ENCODE data around the gene SMOC2.
"Not testable (repeated sequence)": the region's sequence is repeated elsewhere in the genome, so short reads cannot be mapped to it uniquely, and the experiment has no call there.

SMOC2 gene

GRCh38 chr6:168686831-168687730, 246.1 kb downstream of the SMOC2 start:
- DNase-seq (ENCODE audit: low spot score): no peak

- DNase-seq (ENCODE audit: low spot score): no peak
Observed at GRCh38 chr6:168690271-168690670, 249.3 kb downstream of the SMOC2 start.

GRCh38 chr6:168691774-168692173, 250.8 kb downstream of the SMOC2 start:
- no peak for DNase-seq (ENCODE audit: low spot score)

GRCh38 chr6:168692193-168692914, 251.4 kb downstream of the SMOC2 start:
- DNase-seq (ENCODE audit: low spot score): no peak

GRCh38 chr6:168692915-168693257, 251.9 kb downstream of the SMOC2 start:
- not testable (repeated sequence) for DNase-seq (ENCODE audit: low spot score)

- DNase-seq (ENCODE audit: low spot score): not testable (repeated sequence)
Observed at GRCh38 chr6:168694797-168695196, 253.8 kb downstream of the SMOC2 start.

GRCh38 chr6:168695701-168696100, 254.7 kb downstream of the SMOC2 start:
- DNase-seq (ENCODE audit: low spot score): no peak

- no peak for DNase-seq (ENCODE audit: low spot score)
Observed at GRCh38 chr6:168698923-168699322, 257.9 kb downstream of the SMOC2 start.

- DNase-seq (ENCODE audit: low spot score): no peak
Observed at GRCh38 chr6:168699631-168700295, 258.8 kb downstream of the SMOC2 start.

GRCh38 chr6:168700880-168701279, 259.9 kb downstream of the SMOC2 start:
- DNase-seq (ENCODE audit: low spot score): no peak

GRCh38 chr6:168703990-168704389, 263.0 kb downstream of the SMOC2 start:
- no peak for DNase-seq (ENCODE audit: low spot score)

GRCh38 chr6:168704678-168705077, 263.7 kb downstream of the SMOC2 start:
- no peak for DNase-seq (ENCODE audit: low spot score)

- not testable (repeated sequence) for DNase-seq (ENCODE audit: low spot score)
Observed at GRCh38 chr6:168705271-168705670, 264.3 kb downstream of the SMOC2 start.

GRCh38 chr6:168706471-168707177, 265.6 kb downstream of the SMOC2 start:
- DNase-seq (ENCODE audit: low spot score): no peak

- DNase-seq (ENCODE audit: low spot score): no peak
Observed at GRCh38 chr6:168708526-168708925, 267.5 kb downstream of the SMOC2 start.

- DNase-seq (ENCODE audit: low spot score): no peak
Observed at GRCh38 chr6:168708984-168709383, 268.0 kb downstream of the SMOC2 start.

- DNase-seq (ENCODE audit: low spot score): no peak
Observed at GRCh38 chr6:168709390-168709789, 268.4 kb downstream of the SMOC2 start.

- no peak for DNase-seq (ENCODE audit: low spot score)
Observed at GRCh38 chr6:168709991-168710390, 269.0 kb downstream of the SMOC2 start.

- peak; percentile 46 for DNase-seq (ENCODE audit: low spot score)
Observed at GRCh38 chr6:168711049-168711640, 270.2 kb downstream of the SMOC2 start.

- no peak for DNase-seq (ENCODE audit: low spot score)
Observed at GRCh38 chr6:168711666-168712300, 270.8 kb downstream of the SMOC2 start.

- no peak for DNase-seq (ENCODE audit: low spot score)
Observed at GRCh38 chr6:168712993-168713392, 272.0 kb downstream of the SMOC2 start.

Data from HuH-7 (cell line).